Amniotic stem cell (primary cell): ENCODE measurements around the gene SPDYE3.
A peak's percentile ranks its signal among the peaks of the same experiment; 100 is the strongest.
"Not testable (repeated sequence)": the region's sequence is repeated elsewhere in the genome, so short reads cannot be mapped to it uniquely, and the experiment has no call there.

ENCODE experiments used
- DNase-seq: peaks from one replicate; lab custom pipeline; 2025; lab: John Stamatoyannopoulos, UW

Gene SPDYE3

GRCh38 chr7:100287191-100287969, 20.1 kb upstream of the SPDYE3 start:
- DNase-seq, result not testable (repeated sequence)

GRCh38 chr7:100288258-100288657, 19.2 kb upstream of the SPDYE3 start:
- DNase-seq, result not testable (repeated sequence)

- not testable (repeated sequence) for DNase-seq
Observed at GRCh38 chr7:100292162-100292561, 15.3 kb upstream of the SPDYE3 start.

GRCh38 chr7:100295269-100295668, 12.2 kb upstream of the SPDYE3 start:
- not testable (repeated sequence) for DNase-seq

- not testable (repeated sequence) for DNase-seq
Observed at GRCh38 chr7:100297852-100298631, 9.5 kb upstream of the SPDYE3 start.

- DNase-seq, result not testable (repeated sequence)
Observed at GRCh38 chr7:100298632-100298895, 8.9 kb upstream of the SPDYE3 start.

- DNase-seq, result not testable (repeated sequence)
Observed at GRCh38 chr7:100304526-100304925, 3.0 kb upstream of the SPDYE3 start.

- not testable (repeated sequence) for DNase-seq
Observed at GRCh38 chr7:100318329-100318728, 10.8 kb downstream of the SPDYE3 start.

GRCh38 chr7:100321648-100322047, 14.1 kb downstream of the SPDYE3 start:
- DNase-seq, result not testable (repeated sequence)

GRCh38 chr7:100324194-100324593, 16.7 kb downstream of the SPDYE3 start:
- DNase-seq, result not testable (repeated sequence)

- DNase-seq, result not testable (repeated sequence)
Observed at GRCh38 chr7:100325671-100326070, 18.2 kb downstream of the SPDYE3 start.

- not testable (repeated sequence) for DNase-seq
Observed at GRCh38 chr7:100326914-100327313, 19.4 kb downstream of the SPDYE3 start.

- DNase-seq, result peak; percentile 76
Observed at GRCh38 chr7:100335566-100336466, 28.3 kb downstream of the SPDYE3 start.

GRCh38 chr7:100338083-100338696, 30.7 kb downstream of the SPDYE3 start:
- DNase-seq, result not testable (repeated sequence)

- not testable (repeated sequence) for DNase-seq
Observed at GRCh38 chr7:100341286-100341685, 33.8 kb downstream of the SPDYE3 start.

GRCh38 chr7:100342765-100343164, 35.3 kb downstream of the SPDYE3 start:
- no peak for DNase-seq

GRCh38 chr7:100344124-100344559, 36.6 kb downstream of the SPDYE3 start:
- DNase-seq, result not testable (repeated sequence)

GRCh38 chr7:100344560-100345287, 37.2 kb downstream of the SPDYE3 start:
- not testable (repeated sequence) for DNase-seq

- not testable (repeated sequence) for DNase-seq
Observed at GRCh38 chr7:100345288-100345672, 37.8 kb downstream of the SPDYE3 start.

- no peak for DNase-seq
Observed at GRCh38 chr7:100346921-100347320, 39.4 kb downstream of the SPDYE3 start.

GRCh38 chr7:100348805-100349204, 41.3 kb downstream of the SPDYE3 start:
- DNase-seq, result no peak
